Measurements from ENCODE around the gene EVA1C. TPM values are rescaled to one million over a fixed set of nuclear protein-coding genes. Genes with fewer than 3 reads are reported as not detected.

Gene EVA1C
- total RNA-seq, 3 donors from 2014 or later, result 13.7 to 27.8 (median 15.3) TPM

DNA sequence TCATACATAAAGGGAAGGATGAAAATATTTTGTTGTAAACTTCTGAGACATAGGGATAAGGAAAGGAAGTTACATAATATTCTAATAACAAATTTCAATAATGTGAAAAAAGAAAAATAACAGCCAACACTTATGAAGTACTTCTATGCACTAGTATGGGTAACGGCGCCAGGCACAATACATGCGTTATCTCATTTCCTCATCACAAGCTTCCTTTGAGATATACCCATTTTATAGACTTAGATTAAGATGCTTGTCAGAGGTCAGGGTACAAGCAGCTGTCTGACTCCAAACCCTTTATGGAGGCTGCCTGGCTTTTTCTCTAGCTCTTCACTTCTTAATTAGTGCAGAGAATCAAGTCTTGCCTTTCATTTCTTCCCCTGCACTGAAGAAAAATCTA lies 131.5 kb downstream of the EVA1C start:
- intact Hi-C loops (cut with DNase I, micrococcal nuclease), result no loop called here
- H3K4me1 ChIP-seq (ENCODE audit: low read depth), result no peaks in the 10 kb centered on the region

DNA sequence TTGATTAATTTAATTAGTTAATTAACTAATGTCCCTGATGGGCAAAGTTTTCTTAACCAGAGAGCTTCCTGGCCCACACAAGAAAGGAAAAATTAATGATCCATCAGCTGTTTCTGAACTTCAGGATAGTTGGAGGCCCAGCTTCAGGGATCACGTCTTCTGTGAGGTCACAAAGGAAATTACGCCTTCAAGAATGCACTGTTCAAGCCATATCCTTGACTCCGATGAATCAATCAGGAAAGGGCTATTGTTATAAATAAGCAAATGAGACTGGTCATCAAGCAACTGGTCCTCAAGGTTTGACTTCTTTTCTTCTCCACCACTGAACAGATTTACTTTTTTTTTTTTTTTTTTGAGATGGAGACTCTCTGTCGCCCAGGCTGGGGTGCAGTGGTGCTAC lies 132.2 kb downstream of the EVA1C start:
- H3K4me1 ChIP-seq (ENCODE audit: low read depth), result no peaks in the 10 kb centered on the region
- H3K4me3 ChIP-seq, result no peak overlapping the region
- TF ChIP-seq, protein P1, sequence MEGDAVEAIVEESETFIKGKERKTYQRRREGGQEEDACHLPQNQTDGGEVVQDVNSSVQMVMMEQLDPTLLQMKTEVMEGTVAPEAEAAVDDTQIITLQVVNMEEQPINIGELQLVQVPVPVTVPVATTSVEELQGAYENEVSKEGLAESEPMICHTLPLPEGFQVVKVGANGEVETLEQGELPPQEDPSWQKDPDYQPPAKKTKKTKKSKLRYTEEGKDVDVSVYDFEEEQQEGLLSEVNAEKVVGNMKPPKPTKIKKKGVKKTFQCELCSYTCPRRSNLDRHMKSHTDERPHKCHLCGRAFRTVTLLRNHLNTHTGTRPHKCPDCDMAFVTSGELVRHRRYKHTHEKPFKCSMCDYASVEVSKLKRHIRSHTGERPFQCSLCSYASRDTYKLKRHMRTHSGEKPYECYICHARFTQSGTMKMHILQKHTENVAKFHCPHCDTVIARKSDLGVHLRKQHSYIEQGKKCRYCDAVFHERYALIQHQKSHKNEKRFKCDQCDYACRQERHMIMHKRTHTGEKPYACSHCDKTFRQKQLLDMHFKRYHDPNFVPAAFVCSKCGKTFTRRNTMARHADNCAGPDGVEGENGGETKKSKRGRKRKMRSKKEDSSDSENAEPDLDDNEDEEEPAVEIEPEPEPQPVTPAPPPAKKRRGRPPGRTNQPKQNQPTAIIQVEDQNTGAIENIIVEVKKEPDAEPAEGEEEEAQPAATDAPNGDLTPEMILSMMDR (IDR thresholded peaks at IDR 0.05), result no peak
- no peaks in the 10 kb centered on the region for H3K9me3 ChIP-seq
- H3K36me3 ChIP-seq (ENCODE audit: low read depth), result no peaks in the 10 kb centered on the region
- intact Hi-C loops (cut with DNase I, micrococcal nuclease), result no loop called here
- DNase-seq, result no peak
- ATAC-seq, result no peak

More for the DNA sequence above, 131.5 kb downstream of the EVA1C start:
- TF ChIP-seq, protein P1 (IDR thresholded peaks at IDR 0.05), result no peak
- no peaks in the 10 kb centered on the region for H3K36me3 ChIP-seq (ENCODE audit: low read depth)
- H3K9me3 ChIP-seq, result no peaks in the 10 kb centered on the region
- ATAC-seq (no peak), DNase-seq (no peak)
- H3K4me3 ChIP-seq, result no peak overlapping the region

DNA sequence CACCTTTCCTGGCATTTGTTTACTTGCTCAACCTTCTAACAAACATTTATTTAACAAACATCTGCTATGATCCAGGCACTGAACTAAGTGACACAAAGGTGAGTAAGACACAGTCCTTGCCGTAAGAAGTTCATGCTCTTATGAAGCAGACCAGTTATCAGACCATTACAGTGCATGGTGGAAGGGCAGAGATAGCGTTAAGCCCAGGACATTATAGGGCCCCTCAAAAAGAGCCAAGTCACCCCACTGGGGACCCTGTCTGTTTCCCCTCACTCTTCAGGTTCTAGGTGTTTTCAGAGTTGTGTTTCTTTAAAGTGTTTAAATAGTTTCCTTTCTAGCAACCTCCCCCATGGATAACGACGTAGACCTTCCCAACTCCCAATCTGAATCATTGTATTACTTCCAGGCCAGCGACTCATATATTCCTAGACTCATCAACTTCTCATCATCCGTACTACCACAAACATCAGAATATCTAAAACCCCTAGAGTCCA lies 133.5 kb downstream of the EVA1C start:
- TF ChIP-seq, protein P1 (IDR thresholded peaks at IDR 0.05), result no peak

DNA sequence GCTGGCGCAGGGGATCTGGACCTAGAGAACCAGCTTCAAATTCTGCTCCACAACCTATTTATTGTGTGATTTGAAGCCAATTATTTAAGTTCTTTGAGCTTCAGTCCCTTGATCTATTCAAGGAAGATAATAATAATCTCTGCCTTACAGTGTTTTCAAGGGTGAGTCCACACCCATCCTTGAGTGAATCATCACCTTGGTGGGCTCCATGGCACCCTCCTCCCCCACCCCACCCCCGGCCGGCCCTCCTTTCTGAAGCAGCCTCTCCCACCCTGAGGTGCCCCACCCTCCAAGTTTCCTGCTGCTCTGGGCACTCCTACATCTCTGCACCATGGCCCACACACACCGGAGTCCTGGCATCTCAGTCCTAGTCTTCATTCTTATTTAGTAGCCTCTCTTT lies 134.5 kb downstream of the EVA1C start:
- H3K9me3 ChIP-seq, result no peaks in the 10 kb centered on the region
- H3K36me3 ChIP-seq (ENCODE audit: low read depth), result no peaks in the 10 kb centered on the region
- intact Hi-C loops (cut with DNase I, micrococcal nuclease), result no loop called here
- H3K4me3 ChIP-seq, result no peak overlapping the region
- ATAC-seq (no peak), DNase-seq (no peak)
- H3K4me1 ChIP-seq (ENCODE audit: low read depth), result no peaks in the 10 kb centered on the region
- TF ChIP-seq, protein P1 (IDR thresholded peaks at IDR 0.05), result no peak

More for the DNA sequence above, 133.5 kb downstream of the EVA1C start:
- intact Hi-C loops (cut with DNase I, micrococcal nuclease), result no loop called here
- no peaks in the 10 kb centered on the region for H3K36me3 ChIP-seq (ENCODE audit: low read depth)
- DNase-seq (no peak), ATAC-seq (no peak)
- no peak overlapping the region for H3K4me3 ChIP-seq
- no peaks in the 10 kb centered on the region for H3K4me1 ChIP-seq (ENCODE audit: low read depth)
- H3K9me3 ChIP-seq, result no peaks in the 10 kb centered on the region

DNA sequence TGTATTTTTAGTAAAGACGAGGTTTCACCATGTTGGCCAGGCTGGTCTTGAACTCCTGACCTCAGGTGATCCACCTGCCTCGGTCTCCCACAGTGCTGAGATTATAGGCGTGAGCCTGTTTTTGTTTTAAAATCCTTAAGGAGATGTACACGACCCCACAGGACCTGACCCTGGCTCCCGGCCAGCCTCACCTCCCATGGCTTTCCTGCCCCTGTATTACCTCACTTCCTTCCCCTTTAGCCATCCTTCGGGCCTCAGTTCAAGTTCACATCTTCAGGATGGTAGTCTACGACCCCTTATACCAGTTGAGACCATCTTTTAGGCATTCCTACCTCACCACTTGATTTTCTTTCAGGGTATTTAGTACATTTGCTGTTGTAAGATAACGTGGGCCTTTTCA lies 136.5 kb downstream of the EVA1C start:
- H3K9me3 ChIP-seq, result no peaks in the 10 kb centered on the region
- no peaks in the 10 kb centered on the region for H3K4me1 ChIP-seq (ENCODE audit: low read depth)
- H3K36me3 ChIP-seq (ENCODE audit: low read depth), result no peaks in the 10 kb centered on the region
- no peak overlapping the region for H3K4me3 ChIP-seq
- DNase-seq (no peak), ATAC-seq (no peak)
- intact Hi-C loops (cut with DNase I, micrococcal nuclease), result no loop called here
- TF ChIP-seq, protein P1 (IDR thresholded peaks at IDR 0.05), result no peak

DNA sequence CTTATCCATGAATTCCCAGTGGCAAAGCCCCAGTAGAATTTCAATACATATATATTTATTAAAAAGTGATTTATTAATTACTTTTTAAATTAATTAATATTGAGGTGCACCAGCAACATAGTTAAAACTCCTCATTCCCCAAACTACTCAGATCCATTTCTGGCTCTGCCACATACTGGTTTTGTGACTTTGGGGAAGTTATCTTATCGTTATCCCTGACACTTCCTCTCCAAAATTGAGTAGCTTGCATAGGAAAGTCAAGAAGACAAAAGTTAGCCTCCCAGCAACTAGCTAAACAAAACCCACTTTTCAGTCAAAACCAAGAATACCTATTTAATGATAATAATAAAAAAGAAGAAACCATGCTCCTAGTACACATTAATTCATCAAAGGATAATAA lies 136.9 kb downstream of the EVA1C start:
- intact Hi-C loops (cut with DNase I, micrococcal nuclease), result no loop called here
- DNase-seq (no peak), ATAC-seq (no peak)
- TF ChIP-seq, protein P1 (IDR thresholded peaks at IDR 0.05), result no peak
- H3K4me3 ChIP-seq, result no peak overlapping the region
- H3K9me3 ChIP-seq, result no peaks in the 10 kb centered on the region
- no peaks in the 10 kb centered on the region for H3K36me3 ChIP-seq (ENCODE audit: low read depth)
- no peaks in the 10 kb centered on the region for H3K4me1 ChIP-seq (ENCODE audit: low read depth)

Data from mucosa of descending colon (tissue), 3 donors.